PC-9 (cell line): ENCODE measurements around the gene RBFOX1.

Experiments used
- CTCF ChIP-seq: fragments of 200-600 bp; sonication (generic); conservative IDR thresholded peaks from 2 replicates; pipeline ENCODE4 v1.6.1; 2017; ENCODE audit warnings: mixed run types, antibody characterized with exemption, mild to moderate bottlenecking, moderate library complexity
- EZH2 ChIP-seq: fragments of 200-600 bp; sonication (generic); IDR thresholded peaks from 2 replicates; pipeline ENCODE4 v1.8.0; 2017; ENCODE audit warnings: antibody characterized with exemption, low read depth

GRCh38 chr16:7470344-7470743 lies 137.7 kb downstream of the RBFOX1 start:
- TF ChIP-seq CTCF (no peak), EZH2 (no peak)
